ENCODE data around the gene DCDC1.

DCDC1 gene, protein sequence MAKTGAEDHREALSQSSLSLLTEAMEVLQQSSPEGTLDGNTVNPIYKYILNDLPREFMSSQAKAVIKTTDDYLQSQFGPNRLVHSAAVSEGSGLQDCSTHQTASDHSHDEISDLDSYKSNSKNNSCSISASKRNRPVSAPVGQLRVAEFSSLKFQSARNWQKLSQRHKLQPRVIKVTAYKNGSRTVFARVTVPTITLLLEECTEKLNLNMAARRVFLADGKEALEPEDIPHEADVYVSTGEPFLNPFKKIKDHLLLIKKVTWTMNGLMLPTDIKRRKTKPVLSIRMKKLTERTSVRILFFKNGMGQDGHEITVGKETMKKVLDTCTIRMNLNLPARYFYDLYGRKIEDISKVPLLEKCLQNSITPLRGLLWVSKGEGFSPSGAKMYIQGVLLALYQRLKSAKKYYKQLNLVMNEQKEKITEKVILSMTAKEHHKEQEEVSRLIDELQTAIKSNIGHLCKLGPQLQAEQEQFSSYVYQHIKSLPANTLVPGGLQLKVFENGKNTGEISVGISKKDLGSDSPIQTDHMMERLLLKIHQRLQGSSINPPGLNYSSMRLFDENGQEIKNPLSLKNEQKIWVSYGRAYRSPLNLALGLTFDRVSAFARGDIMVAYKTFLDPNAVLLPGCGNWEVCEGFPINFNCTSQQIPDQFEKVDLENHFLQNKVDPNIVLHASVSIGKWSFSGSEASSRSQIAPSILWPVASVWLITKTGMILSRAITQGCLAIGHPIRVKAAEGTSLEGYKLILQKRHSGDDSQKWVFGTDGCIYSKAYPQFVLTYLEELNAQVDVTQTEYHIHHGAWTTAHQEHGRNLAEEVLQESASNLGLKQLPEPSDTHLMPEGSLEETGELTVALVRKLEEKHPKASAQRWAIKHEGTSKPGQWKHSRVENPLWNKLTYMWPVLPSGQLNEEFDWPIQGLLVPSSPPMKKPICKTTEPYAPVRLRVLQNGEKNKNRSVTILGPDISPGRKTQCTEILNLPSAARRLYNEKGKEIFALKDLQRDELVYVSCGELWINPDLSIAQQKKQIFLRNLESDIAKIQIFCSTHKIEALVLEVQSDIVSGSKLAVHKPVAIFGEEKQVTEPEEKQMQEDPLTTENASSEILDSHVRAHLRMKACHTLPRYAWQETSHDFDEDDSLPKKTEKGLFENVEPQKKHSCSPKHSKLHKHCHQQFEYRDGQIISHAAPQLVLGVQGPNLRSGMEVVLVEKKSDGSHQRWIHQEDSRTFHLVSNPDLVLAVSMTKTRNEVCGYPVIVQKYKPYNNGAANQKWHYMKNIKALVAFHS (N-terminal part only)

DNA sequence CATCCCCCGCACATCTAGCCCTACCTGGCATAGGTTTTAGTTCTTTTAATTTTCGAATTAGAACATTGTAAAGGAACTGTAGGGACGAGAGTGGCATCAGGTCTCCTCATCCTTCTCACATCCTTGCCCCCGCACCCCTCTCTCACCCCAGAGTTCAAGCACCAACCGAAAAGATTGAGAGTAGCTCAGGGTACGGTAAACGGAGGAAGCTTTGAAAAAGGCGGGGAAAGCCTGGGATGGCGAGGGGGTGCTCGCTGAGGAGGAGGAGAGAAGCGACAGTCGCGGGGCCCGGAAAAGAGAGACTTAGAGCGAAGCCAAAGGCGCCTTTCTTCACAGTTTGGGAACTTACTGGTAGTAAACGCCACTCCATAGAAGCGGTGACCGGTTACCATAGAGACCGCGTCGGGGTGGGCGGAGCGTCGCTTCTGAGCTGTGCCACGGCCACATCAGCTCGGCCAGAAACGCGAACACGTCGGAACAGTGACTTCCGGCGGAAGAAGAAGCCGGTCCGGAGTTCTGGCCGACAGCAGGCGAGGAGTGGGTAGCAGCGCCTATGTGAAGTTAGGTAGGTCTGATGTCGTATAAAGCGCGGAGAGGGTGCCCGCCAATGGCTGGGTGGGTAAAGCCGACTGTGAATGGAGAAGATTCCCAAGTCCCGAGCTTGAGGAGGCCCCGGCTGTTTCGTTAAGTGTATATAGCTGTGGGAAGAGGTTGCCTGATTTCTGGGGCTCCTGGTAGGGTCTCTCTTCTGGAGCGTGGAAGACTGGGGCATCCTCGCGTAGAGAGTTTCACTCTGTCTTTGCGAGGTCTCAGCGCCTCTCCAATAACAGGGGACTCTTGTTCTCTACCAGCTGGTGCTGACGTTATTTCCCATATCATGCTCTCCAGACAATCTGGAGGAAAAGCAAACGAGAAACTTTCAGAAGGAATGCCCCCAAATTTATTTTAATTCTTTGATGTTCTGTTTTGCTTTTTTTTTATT is at the start of gene DCDC1, which contains the start of gene DNAJC24:
Gene DCDC1 (minus strand): TSS at position 392 of the 982 bp plus-strand sequence. CDS start 41,459 bp downstream, outside the sequence.
Gene DNAJC24 (plus strand): TSS at position 513 of the 982 bp plus-strand sequence. CDS start 889 bp downstream, outside the sequence.
- peak; percentile 92 for DNase-seq (ENCODE audit: low spot score)

DNA sequence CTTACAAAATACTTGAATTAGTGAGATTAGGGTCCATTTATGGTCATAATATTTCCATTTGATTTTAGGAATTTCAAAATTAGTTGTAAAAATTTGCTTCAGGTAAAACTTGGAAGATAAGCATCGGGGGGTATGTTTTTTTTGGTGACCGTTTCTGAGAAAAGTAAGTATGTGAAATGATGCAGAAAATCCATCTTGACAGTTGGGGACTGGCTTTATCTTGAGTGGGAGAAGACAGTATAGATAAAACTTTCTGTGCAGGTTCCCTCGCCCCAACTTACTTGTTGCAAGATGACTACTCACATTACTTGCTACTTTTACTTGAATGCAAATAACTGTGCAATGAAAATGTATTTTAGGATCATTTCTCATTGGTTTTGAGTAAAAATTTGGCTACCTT is 49.6 kb upstream of the DCDC1 start:
- DNase-seq (ENCODE audit: low spot score): no peak

DNA sequence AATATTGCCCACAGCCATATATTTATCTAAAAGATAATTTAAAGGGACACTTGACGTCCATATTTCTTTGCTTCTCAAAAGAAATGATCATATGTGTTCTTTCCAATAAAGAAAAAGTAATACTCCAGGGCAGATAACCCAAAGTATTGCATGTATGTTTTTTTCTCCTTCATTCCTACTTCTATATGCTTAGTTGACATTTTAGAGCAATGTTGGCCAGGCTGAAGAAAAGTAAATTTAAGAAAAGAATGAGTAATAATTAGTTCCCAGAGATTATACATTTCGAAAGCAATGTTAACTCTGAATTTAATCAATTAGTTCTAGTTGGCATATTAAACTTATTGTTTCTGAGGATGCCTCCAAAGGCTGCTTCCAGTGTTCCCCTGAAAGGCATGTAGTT is 48.3 kb upstream of the DCDC1 start:
- DNase-seq (ENCODE audit: low spot score): no peak

DNA sequence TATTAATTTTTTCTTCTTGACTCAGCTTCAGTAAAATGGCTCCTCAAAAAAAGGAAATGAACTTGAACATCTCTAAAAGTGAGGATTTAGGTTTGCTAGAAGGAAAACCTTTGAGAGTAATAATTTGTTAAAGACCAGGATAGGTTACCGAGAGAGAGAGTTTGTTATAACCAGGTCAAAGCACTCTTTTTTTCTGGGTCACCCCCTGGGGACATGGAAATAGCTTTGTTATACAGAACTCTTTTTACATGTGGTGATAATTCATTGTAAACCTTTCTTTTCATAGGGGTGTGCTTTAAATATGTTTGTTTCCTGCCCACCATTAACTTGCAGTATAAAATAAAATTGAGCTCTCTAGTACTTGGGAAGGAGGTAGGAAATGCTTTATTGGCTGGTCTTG is 47.8 kb upstream of the DCDC1 start:
- no peak for DNase-seq (ENCODE audit: low spot score)

DNA sequence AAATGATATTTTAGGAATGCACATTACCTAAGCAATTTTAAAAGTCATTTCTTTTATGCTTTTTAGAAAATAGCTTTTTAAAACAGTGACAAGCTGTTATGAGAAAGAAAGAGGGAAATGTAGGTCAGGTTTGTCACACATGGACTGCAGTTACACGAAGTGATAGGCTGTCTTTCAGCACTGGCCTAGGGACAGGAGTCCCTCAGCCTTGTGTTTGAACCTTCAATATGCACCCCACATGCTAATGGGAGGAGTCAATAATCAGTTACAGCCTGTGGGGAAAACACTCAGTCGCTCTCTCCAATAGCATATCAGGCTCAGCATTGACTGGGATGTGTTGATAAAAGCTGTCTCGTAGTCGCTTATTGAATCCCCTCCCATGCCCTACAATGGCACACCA is 45.9 kb upstream of the DCDC1 start:
- DNase-seq (ENCODE audit: low spot score): no peak

DNA sequence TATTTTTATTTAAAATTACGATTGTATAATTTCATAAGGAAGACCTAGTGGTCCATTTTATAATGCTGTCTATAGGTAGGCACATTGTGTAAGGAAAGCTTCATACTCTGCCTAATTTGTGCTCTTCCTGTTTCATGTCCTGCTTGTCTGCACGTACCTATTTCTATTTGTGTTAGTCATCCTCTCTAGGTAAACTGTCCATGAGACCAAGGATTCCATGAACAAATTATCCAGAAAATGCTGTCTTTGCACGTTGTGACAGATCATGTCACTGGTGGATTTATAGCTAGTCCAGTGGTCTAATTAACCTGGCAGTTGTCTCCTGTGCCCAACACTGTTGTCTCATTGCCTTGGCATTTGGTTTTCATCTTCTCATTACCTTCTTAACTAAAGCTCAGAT is 44.8 kb upstream of the DCDC1 start:
- DNase-seq (ENCODE audit: low spot score): no peak

DNA sequence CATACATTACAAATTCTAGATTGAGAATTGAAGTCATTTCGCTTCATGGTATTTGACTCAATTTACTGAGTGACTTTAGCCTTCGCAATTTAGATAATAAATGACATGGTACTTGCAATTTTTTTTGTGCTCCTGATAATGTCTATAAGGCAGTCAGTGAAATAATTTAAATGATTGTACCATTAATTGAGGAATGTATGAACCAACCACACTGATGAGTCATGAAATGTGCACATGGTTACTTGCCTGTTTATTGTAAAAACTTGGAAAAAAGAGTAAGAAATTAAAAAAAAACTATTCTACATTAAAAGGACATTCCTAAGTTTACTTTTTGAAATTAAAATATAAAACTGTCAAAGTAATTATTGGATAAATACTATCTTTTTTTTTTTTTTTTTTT is 43.4 kb upstream of the DCDC1 start:
- DNase-seq (ENCODE audit: low spot score): peak; percentile 34

DNA sequence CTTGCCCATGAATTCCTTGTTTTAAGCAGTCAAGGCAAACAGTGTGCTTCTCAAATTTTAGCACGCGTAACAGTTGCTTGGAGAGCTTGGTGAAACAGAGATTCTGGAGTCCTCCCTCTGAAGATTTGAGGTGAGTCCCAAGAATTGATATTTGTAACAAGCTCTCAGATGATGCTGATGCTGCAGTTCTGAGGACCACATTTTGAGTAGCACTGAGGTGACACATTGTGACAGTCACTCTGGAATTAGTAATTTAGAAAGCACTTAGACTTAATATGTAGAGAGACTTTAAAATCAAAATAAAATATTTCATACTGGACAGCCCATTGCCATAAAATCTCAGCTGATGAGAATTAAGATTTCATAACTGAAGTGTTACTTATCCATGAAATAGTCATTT is 38.7 kb upstream of the DCDC1 start:
- DNase-seq (ENCODE audit: low spot score): no peak

DNA sequence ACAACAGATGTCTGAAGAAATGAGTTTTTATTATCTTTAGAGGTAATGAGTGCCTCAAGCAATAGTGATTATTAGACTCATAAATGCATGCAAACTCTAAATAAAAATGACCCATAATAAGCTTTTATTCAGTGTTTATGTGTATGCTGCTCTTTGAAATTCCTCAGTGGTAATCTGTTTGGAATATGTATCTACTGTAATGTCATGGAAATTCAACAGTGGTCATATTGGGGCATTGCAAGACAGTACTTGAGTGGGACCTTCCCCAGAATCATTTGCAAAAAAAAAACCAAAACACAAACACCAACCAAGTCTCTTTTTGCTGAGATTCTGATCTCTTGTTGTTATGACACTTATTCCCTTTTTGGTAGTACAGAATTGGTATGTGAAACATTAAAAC is 35.1 kb upstream of the DCDC1 start:
- no peak for DNase-seq (ENCODE audit: low spot score)

DNA sequence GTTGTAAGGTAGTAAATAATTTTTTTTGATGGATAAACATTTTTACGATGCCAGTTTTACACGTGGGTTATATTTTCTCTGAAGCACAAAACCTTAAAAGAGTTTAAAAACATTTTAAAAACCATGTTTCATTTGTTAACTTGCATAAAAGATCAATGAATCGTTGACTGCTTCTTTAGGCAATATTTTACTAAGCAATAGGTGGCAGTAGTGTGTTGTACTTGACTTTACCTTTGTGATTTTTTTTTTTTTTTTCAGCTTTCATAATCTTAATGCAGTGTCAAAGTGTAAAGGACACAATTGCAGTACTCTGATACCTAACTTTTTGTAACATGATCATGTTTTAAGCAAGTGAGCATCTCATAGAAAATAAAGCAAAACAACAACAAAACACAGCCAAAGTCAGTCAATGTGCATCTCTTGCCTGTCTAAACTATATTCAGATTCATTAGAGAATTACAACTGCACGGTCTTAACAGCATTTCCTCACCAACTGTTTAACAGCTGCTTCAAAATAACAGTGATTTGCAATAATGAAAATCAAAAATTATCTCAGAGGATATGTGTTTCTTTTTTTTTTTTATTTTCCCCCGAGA is 27.8 kb upstream of the DCDC1 start:
- peak; percentile 28 for DNase-seq (ENCODE audit: low spot score)

DNA sequence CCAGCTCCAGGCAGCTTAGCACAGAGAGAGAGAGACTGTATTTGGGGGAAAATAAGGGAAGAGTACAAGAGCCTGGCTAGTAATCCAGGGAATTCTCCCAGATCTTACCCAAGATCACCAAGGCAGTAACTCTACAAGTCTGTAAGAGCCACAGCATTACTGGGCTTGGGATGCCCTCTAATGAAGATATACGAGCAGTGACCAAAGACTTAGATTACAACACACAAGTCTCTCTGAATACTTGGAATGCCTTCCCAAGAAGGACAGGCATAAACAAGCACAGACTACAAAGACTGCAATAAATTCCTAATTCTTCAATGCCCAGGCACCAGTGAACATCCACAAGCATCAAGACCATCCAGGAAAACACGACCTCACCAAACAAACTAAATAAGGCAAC is 17.8 kb upstream of the DCDC1 start:
- DNase-seq (ENCODE audit: low spot score): peak; percentile 3

DNA sequence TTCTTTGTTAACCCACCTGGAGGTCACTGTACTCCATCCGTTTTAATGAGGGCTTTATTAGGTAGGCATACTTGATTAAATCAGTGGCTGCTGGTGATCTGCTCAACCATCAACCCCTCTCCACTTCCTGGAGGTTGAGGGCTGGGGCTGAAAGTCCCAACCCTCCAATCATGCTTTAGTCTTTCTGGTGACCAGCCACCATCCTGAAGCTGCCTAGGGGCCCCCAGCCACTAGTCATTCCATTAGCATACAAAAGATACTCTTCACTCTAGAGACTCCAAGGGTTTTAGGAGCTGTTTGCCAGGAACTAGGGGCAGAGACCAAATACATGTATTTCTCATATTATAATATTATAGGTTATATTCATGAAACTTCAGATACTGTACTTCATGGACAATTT is 13.6 kb upstream of the DCDC1 start:
- no peak for DNase-seq (ENCODE audit: low spot score)

DNA sequence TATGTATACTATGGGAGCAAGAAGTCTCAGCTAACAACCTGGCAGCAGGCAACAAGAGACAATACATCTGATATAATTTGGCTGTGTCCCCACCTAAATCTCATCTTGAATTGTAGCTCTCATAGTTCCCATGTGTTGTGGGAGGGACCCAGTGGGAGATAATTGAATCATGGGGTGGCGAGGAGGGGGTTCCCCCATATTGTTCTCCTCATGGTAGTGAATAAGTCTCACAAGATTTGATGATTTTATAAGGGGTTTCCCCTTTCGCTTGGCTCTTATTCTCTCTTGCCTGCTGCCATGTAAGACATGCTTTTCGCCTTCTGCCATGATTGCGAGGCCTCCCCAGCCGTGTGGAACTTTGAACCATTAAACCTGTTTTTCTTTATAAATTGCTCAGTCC is 6.3 kb upstream of the DCDC1 start:
- no peak for DNase-seq (ENCODE audit: low spot score)

DNA sequence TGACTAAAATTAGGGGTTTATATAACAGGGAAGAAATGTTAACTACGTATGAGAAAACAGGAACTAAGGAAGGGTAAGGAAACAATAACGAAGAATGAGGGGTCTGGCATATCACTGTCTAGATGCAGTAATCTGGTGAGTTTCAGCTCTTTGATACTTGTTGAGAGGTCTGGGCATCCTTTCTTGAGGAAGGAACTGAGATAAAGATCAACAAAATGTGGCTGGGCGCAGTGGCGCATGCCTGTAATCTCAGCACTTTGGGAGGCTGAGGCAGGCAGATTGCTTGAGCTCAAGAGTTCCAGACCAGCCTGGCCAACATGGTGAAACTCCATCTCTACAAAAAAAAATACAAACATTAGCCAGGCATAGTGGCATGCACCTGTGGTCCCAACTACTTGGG is 2.7 kb downstream of the DCDC1 start:
- no peak for DNase-seq (ENCODE audit: low spot score)

DNA sequence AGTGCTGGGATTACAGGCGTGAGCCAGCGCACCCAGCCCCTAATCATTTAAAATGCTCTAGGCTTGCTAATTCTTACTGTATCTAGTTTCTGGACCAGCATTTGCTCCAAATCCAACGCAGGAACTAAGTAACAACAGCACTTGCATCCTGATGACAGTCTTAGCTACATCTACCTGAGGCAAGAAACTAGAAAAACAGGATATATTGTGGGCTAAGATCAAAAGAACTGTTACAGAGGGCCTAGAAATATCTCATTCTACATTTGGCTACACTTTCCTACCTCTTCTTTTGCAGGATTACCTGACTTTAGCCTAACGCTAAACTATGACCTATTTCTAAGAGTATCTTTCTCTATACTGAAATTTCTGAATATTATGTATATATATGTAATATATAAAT is 7.8 kb downstream of the DCDC1 start:
- no peak for DNase-seq (ENCODE audit: low spot score)

DNA sequence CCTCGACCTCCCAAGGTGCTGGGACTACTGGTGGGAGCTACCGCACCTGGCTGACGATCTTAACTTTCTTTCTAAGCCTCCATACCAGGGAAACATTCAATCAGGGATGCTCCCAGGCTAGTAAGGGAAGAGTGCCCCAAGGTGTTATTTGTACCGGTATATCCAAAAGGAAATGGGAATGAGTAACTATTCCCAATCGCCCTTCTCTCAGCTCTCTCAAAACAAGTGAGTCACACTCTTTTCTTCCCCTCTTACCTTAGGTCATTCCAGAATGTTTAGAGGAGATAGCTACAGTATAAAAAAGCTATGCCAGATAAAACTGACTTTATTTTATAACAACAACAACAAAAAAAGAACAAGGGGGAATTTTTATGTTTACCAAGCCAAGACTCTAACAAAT is 13.7 kb downstream of the DCDC1 start:
- DNase-seq (ENCODE audit: low spot score): no peak

DNA sequence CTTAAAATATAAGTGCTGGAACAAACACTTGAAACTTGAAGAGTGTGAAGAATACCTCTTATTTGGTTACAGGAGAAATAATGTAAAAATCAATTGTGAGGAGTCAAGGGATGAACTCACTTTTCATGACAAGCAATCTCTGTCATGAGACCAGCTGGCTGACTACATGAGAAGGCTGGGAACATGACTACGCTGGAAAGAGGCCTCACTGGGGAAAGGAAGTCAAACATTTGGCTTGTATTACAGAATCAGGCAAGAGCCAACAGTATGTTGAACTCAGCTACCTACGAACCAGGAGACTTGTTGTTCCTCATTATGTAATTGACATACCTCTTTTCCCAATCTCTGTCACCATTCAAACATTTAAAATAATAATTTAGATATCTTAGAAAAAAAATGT is 14.4 kb downstream of the DCDC1 start:
- DNase-seq (ENCODE audit: low spot score): no peak

DNA sequence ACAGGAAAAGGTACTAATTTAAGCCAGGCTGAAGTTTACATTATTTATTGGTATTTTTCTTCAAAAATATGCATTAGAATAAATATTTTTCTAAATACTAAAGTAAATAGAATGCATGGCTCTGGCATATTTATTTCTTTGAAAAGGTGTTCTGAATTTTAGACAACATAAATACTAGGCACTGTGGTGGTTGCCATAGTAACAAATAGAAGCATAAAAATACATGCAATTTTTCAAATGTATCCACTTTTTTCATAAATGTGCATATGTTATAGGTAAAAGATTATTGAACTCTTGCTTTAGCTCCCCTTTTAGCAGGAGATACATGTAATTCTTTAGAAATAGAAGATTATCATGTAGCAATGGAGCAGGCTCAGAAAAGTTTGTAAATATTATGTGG is 18.4 kb downstream of the DCDC1 start:
- no peak for DNase-seq (ENCODE audit: low spot score)

DNA sequence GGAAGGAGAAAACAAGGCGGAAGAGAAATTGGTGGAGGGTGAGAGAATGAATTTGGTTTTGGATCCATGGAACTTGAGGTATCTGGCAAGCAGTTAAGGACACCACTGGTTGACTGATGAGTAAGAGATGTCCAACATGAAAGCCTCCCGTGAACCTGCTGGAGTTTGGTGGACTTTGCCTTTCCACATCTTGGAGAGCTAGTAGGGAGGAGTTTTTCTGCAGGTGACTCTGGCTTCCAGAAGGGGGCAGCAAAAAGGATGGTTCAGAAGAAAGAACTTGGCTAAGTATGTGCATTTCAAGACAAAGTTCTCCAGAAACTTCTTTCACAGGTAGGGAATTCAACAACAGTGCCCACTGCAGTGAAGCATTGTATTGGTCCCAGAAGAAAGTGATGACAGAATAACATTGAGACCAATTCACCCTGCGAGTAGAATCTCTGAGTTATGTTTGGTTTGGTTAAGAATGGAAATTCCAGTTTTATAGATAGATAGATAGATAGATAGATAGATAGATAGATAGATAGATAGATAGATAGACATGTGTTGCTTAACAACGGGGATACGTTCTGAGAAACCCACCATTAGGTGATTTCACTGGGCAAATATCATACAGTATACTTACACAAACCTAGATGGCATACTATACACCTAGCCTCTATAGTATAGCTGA is 28.5 kb downstream of the DCDC1 start:
- peak; percentile 30 for DNase-seq (ENCODE audit: low spot score)

DNA sequence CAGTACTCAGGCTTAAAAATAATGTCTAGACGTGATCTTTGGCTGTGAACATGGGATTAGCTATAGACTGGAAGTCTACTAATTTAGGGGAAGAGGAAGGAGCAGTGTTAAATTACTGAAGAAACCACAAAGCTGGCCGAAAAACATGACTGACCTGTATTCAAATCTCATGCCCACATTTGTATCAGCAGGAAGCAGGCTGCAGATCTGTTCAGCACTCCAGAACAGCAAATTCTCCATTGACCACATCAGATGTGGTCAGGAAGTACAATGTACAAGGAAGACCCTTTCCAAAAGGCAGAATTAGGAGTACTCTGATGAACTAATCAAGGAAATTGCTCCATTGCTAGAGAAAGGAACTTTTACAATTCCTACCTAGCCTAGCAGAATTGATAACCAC is 31.7 kb downstream of the DCDC1 start:
- no peak for DNase-seq (ENCODE audit: low spot score)

Data from AG08395 (cell line).